ENCODE results near the gene SULT1A2. TPM values are rescaled to one million over a fixed set of nuclear protein-coding genes. Genes with fewer than 3 reads are reported as not detected.

The SULT1A2 gene
- total and polyA plus RNA-seq, 2 of the 13 experiments (the other 11 are each of a cell fraction or from before 2014, with no cell fraction given): 33.0 to 34.2 TPM

- TF ChIP-seq ISL2 (CRISPR knock-in tag; IDR thresholded peaks at IDR 0.05): no peak
- TF ChIP-seq, protein P1, sequence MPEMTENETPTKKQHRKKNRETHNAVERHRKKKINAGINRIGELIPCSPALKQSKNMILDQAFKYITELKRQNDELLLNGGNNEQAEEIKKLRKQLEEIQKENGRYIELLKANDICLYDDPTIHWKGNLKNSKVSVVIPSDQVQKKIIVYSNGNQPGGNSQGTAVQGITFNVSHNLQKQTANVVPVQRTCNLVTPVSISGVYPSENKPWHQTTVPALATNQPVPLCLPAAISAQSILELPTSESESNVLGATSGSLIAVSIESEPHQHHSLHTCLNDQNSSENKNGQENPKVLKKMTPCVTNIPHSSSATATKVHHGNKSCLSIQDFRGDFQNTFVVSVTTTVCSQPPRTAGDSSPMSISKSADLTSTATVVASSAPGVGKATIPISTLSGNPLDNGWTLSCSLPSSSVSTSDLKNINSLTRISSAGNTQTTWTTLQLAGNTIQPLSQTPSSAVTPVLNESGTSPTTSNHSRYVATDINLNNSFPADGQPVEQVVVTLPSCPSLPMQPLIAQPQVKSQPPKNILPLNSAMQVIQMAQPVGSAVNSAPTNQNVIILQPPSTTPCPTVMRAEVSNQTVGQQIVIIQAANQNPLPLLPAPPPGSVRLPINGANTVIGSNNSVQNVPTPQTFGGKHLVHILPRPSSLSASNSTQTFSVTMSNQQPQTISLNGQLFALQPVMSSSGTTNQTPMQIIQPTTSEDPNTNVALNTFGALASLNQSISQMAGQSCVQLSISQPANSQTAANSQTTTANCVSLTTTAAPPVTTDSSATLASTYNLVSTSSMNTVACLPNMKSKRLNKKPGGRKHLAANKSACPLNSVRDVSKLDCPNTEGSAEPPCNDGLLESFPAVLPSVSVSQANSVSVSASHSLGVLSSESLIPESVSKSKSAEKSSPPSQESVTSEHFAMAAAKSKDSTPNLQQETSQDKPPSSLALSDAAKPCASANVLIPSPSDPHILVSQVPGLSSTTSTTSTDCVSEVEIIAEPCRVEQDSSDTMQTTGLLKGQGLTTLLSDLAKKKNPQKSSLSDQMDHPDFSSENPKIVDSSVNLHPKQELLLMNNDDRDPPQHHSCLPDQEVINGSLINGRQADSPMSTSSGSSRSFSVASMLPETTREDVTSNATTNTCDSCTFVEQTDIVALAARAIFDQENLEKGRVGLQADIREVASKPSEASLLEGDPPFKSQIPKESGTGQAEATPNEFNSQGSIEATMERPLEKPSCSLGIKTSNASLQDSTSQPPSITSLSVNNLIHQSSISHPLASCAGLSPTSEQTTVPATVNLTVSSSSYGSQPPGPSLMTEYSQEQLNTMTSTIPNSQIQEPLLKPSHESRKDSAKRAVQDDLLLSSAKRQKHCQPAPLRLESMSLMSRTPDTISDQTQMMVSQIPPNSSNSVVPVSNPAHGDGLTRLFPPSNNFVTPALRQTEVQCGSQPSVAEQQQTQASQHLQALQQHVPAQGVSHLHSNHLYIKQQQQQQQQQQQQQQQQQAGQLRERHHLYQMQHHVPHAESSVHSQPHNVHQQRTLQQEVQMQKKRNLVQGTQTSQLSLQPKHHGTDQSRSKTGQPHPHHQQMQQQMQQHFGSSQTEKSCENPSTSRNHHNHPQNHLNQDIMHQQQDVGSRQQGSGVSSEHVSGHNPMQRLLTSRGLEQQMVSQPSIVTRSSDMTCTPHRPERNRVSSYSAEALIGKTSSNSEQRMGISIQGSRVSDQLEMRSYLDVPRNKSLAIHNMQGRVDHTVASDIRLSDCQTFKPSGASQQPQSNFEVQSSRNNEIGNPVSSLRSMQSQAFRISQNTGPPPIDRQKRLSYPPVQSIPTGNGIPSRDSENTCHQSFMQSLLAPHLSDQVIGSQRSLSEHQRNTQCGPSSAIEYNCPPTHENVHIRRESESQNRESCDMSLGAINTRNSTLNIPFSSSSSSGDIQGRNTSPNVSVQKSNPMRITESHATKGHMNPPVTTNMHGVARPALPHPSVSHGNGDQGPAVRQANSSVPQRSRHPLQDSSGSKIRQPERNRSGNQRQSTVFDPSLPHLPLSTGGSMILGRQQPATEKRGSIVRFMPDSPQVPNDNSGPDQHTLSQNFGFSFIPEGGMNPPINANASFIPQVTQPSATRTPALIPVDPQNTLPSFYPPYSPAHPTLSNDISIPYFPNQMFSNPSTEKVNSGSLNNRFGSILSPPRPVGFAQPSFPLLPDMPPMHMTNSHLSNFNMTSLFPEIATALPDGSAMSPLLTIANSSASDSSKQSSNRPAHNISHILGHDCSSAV (CRISPR knock-in tag; IDR thresholded peaks at IDR 0.05; ENCODE audit: borderline replicate concordance): no peak
- TF ChIP-seq KDM3A (CRISPR knock-in tag; IDR thresholded peaks at IDR 0.05; ENCODE audit: low read depth): no peak; the same call in 1 of the 2 replicates
- no peak for TF ChIP-seq ZNF318 (CRISPR knock-in tag; IDR thresholded peaks at IDR 0.05)
- no peak for TF ChIP-seq MXD4 (CRISPR knock-in tag; IDR thresholded peaks at IDR 0.05)
- no peak for TF ChIP-seq ZFP90 (CRISPR knock-in tag; IDR thresholded peaks at IDR 0.05; ENCODE audit: borderline replicate concordance)
- TF ChIP-seq RFX3 (CRISPR knock-in tag; IDR thresholded peaks at IDR 0.05): no peak
- no peak for TF ChIP-seq IRX3 (CRISPR knock-in tag; IDR thresholded peaks at IDR 0.05; ENCODE audit: borderline replicate concordance, low read depth)
- TF ChIP-seq ZNF224 (CRISPR knock-in tag; IDR thresholded peaks at IDR 0.05): no peak; the same call in 1 of the 2 replicates
- TF ChIP-seq, protein P2, sequence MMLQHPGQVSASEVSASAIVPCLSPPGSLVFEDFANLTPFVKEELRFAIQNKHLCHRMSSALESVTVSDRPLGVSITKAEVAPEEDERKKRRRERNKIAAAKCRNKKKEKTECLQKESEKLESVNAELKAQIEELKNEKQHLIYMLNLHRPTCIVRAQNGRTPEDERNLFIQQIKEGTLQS (CRISPR knock-in tag; IDR thresholded peaks at IDR 0.05): no peak
- TF ChIP-seq PCBP1 (IDR thresholded peaks at IDR 0.05; ENCODE audit: borderline replicate concordance, low read depth, low read length): no peak
- no peak for TF ChIP-seq ZNF546 (CRISPR knock-in tag; conservative IDR thresholded peaks at IDR 0.05)
Observed at GRCh38 chr16:28596840-28597691, at the start of gene SULT1A2 (continued).
